Tibial nerve (tissue), 4 donors: ENCODE results near the gene POLDIP3. TPM values are rescaled to one million over a fixed set of nuclear protein-coding genes. Genes with fewer than 3 reads are reported as not detected.
"Not testable (repeated sequence)": the region's sequence is repeated elsewhere in the genome, so short reads cannot be mapped to it uniquely, and the experiment has no call there.

ENCODE experiments used
- DNase-seq, 2 donors: peaks; one replicate each; pipeline ENCODE4 v3.0.0-alpha.2; 2019; ENCODE audit warnings: low spot score in 2 of 2
- H3K27ac ChIP-seq, 4 donors: fragments of 200-600 bp; sonication (generic) in 3 of 4; one replicate each; pipeline ENCODE4 v1.5.1; 2017 to 2019; ENCODE audit warnings: mild to moderate bottlenecking in 1 of 4
- H3K27me3 ChIP-seq, 2 donors: fragments of 200-600 bp; sonication (generic) in 1 of 2; one replicate each; pipeline versions ENCODE4 v1.5.1 to v1.6.0; 2017 to 2019
- H3K36me3 ChIP-seq, 3 donors: fragments of 200-600 bp; sonication (generic); one replicate each; pipeline ENCODE4 v1.5.1; 2018 to 2019
- H3K4me1 ChIP-seq, 4 donors: fragments of 200-600 bp; sonication (generic) in 3 of 4; one replicate each; pipeline ENCODE4 v1.5.1; 2017 to 2019
- H3K4me3 ChIP-seq, 4 donors: fragments of 200-600 bp; sonication (generic) in 3 of 4; one replicate each; pipeline ENCODE4 v1.5.1; 2017 to 2019; ENCODE audit warnings: mild to moderate bottlenecking in 1 of 4, moderate library complexity in 1 of 4
- H3K9me3 ChIP-seq, 4 donors: fragments of 200-600 bp; sonication (generic) in 3 of 4; one replicate each; pipeline ENCODE4 v1.5.1; 2017 to 2019
- CTCF ChIP-seq, 5 experiments: fragments of 200-600 bp in 3 of 5; fragments of 450-650 bp in 2 of 5; sonication (generic) in 3 of 5; IDR thresholded peaks; one replicate each; pipeline ENCODE4 v1.5.1; 2016 to 2019; ENCODE audit warnings: antibody characterized with exemption in 5 of 5, mild to moderate bottlenecking in 3 of 5, moderate library complexity in 2 of 5
- EP300 ChIP-seq, 2 donors: sonication (generic); formaldehyde crosslinking; IDR thresholded peaks; one replicate each; pipeline ENCODE4 v1.6.1; 2017; ENCODE audit warnings: antibody characterized with exemption in 2 of 2, mild to moderate bottlenecking in 1 of 2
- POLR2A ChIP-seq, 2 donors: fragments of 450-650 bp; IDR thresholded peaks; one replicate each; pipeline ENCODE4 v1.6.1; 2017; ENCODE audit warnings: antibody characterized with exemption in 2 of 2, mild to moderate bottlenecking in 2 of 2, moderate library complexity in 2 of 2
- WGBS, 2 donors: methylation state at CpG; one replicate each; pipeline ENCODE4 v1.1.5; 2018; 5-methylcytosine and 5-hydroxymethylcytosine counted together
- total RNA-seq, 4 donors: library from RNA; depleted of rRNA; stranded (reverse); fragments of >200 nt; gene quantifications; one replicate each; pipeline ENCODE4 v1.1.0, GENCODE V29; 2016

The POLDIP3 gene
- total RNA-seq, 4 donors from 2014 or later, result 47.4 to 49.2 (median 48.5) TPM

GRCh38 chr22:42547562-42547961, 67.1 kb downstream of the POLDIP3 start:
- no peak overlapping the region for H3K27ac ChIP-seq
- TF ChIP-seq POLR2A (IDR thresholded peaks at IDR 0.05) (no peak), EP300 (IDR thresholded peaks at IDR 0.05) (no peak), CTCF (IDR thresholded peaks at IDR 0.05) (no peak)
- H3K9me3 ChIP-seq, result no peaks in the 10 kb centered on the region
- no peak overlapping the region for H3K4me3 ChIP-seq
- H3K36me3 ChIP-seq, result no peaks in the 10 kb centered on the region
- WGBS, 2 donors, result 67 to 68% methylated on average over 9 of the region's 9 CpGs
- no peaks in the 10 kb centered on the region for H3K4me1 ChIP-seq
- no peaks in the 10 kb centered on the region for H3K27me3 ChIP-seq
- DNase-seq, result no peak

GRCh38 chr22:42544686-42545085, 70.0 kb downstream of the POLDIP3 start:
- Histone ChIP-seq H3K4me1 (no peaks in the 10 kb centered on the region), H3K9me3 (no peaks in the 10 kb centered on the region), H3K36me3 (no peaks in the 10 kb centered on the region), H3K4me3 (no peak overlapping the region), H3K27ac (no peak overlapping the region), H3K27me3 (no peaks in the 10 kb centered on the region)
- 9 to 12% methylated on average over 2 of the region's 2 CpGs for WGBS, 2 donors
- TF ChIP-seq POLR2A (IDR thresholded peaks at IDR 0.05) (no peak), CTCF (IDR thresholded peaks at IDR 0.05) (no peak), EP300 (IDR thresholded peaks at IDR 0.05) (no peak)
- DNase-seq, result no peak

DNA sequence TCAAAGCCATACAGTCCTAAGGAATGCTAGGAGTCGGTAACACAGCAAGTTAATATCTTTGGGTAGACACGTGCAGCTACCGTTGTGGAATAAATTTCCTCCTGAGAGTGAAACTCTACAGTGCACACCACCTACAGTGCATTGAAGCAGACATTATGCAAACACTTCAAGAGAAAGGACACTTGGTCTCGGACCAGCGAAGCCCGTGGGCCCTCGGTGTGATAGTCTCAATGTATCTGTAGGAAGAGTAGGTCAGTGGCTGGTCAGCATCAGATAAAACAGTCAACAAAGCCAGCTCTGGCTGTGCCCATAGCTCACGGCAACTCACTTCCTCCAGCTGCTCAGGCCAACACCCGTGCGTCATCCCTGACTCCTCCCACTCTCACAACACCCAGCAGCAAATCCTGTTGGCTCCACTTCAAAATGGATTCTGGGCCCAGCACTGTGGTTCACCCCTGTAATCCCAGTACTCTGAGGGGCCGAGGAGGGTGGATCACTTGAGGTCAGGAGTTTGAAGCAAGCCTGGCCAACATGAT, 75.4 kb downstream of the POLDIP3 start:
- not testable (repeated sequence) for H3K4me3 ChIP-seq, DNase-seq, H3K27me3 ChIP-seq, H3K9me3 ChIP-seq, H3K36me3 ChIP-seq
- Histone ChIP-seq H3K27ac (peak overlapping the region in 2 of 4 donors; percentile 9 to 62), H3K4me1 (peaks cover 0 to 13% (median 3%) of the 10 kb centered on the region in 4 donors)
- 43 to 73% methylated on average over 8 of the region's 11 CpGs for WGBS, 2 donors

DNA sequence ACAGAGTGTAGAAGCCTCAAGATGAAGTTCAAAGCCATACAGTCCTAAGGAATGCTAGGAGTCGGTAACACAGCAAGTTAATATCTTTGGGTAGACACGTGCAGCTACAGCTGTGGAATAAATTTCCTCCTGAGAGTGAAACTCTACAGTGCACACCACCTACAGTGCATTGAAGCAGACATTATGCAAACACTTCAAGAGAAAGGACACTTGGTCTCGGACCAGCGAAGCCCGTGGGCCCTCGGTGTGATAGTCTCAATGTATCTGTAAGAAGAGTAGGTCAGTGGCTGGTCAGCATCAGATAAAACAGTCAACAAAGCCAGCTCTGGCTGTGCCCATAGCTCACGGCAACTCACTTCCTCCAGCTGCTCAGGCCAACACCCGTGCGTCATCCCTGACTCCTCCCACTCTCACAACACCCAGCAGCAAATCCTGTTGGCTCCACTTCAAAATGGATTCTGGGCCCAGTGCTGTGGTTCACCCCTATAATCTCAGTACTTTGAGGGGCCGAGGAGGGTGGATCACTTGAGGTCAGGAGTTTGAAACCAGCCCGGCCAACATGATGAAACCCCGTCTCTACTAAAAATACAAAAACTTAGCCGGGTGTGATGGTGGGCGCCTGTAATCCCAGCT, 77.4 kb downstream of the POLDIP3 start:
- H3K9me3 ChIP-seq, H3K36me3 ChIP-seq, H3K27me3 ChIP-seq, DNase-seq, H3K4me3 ChIP-seq: not testable (repeated sequence)
- peaks cover 0 to 19% (median 3%) of the 10 kb centered on the region in 4 donors for H3K4me1 ChIP-seq
- WGBS, 2 donors, result 50 to 57% methylated on average over 11 to 14 of the region's 14 CpGs
- peak overlapping the region in 3 of 4 donors; percentile 28 to 70 (median 62) for H3K27ac ChIP-seq

DNA sequence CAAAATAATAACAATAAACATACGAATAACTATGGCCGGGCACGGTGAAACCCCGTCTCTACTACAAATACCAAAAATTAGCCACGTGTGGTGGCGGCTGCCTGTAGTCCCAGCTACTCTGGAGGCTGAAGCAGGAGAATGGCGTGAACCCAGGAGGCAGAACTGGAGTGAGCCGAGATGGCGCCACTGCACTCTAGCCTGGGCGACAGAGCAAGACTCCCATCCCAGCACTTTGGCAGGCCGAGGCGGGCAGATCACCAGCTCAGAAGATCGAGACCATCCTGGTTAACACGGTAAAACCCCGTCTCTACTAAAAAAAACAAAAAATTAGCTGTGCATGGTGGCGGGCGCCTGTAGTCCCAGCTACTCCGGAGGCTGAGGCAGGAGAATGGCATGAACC, 78.0 kb downstream of the POLDIP3 start:
- H3K36me3 ChIP-seq, DNase-seq, H3K9me3 ChIP-seq, H3K4me3 ChIP-seq, H3K27me3 ChIP-seq: not testable (repeated sequence)
- WGBS, 2 donors, result 95% methylated on average over 18 of the region's 18 CpGs
- Histone ChIP-seq H3K27ac (peak overlapping the region in 3 of 4 donors; percentile 28 to 70 (median 62)), H3K4me1 (peaks cover 0 to 19% (median 3%) of the 10 kb centered on the region in 4 donors)

GRCh38 chr22:42536166-42536565, 78.5 kb downstream of the POLDIP3 start:
- 86 to 87% methylated on average over 7 of the region's 7 CpGs for WGBS, 2 donors
- TF ChIP-seq POLR2A (IDR thresholded peaks at IDR 0.05) (no peak), EP300 (IDR thresholded peaks at IDR 0.05) (no peak), CTCF (IDR thresholded peaks at IDR 0.05) (no peak)

GRCh38 chr22:42535082-42535731, 79.5 kb downstream of the POLDIP3 start:
- DNase-seq, H3K9me3 ChIP-seq, H3K4me3 ChIP-seq, H3K27me3 ChIP-seq, H3K36me3 ChIP-seq, H3K27ac ChIP-seq: not testable (repeated sequence)
- 50 to 69% methylated on average over 3 to 5 of the region's 14 CpGs for WGBS, 2 donors
- H3K4me1 ChIP-seq, result peaks cover 0 to 19% (median 3%) of the 10 kb centered on the region in 4 donors

More at GRCh38 chr22:42536166-42536565, 78.5 kb downstream of the POLDIP3 start:
- H3K4me1 ChIP-seq, result peaks cover 0 to 19% (median 3%) of the 10 kb centered on the region in 4 donors
- H3K27me3 ChIP-seq, result no peaks in the 10 kb centered on the region
- H3K36me3 ChIP-seq, result no peaks in the 10 kb centered on the region
- no peaks in the 10 kb centered on the region for H3K9me3 ChIP-seq
- no peak for DNase-seq
- peak overlapping the region in 1 of 4 donors; percentile 28 for H3K27ac ChIP-seq
- no peak overlapping the region for H3K4me3 ChIP-seq
